Measurements from ENCODE around the gene ADGRL2.

ADGRL2 gene

GRCh38 chr1:82000221-82000620, 199.5 kb downstream of the ADGRL2 start:
- no peak for FAIRE-seq

GRCh38 chr1:82001345-82001744, 200.6 kb downstream of the ADGRL2 start:
- no peak for FAIRE-seq

- FAIRE-seq = no peak
Observed at GRCh38 chr1:82007804-82008203, 207.1 kb downstream of the ADGRL2 start.

GRCh38 chr1:82013702-82014101, 213.0 kb downstream of the ADGRL2 start:
- no peak for FAIRE-seq

GRCh38 chr1:82015444-82015843, 214.7 kb downstream of the ADGRL2 start:
- FAIRE-seq = no peak

GRCh38 chr1:82018319-82018718, 217.6 kb downstream of the ADGRL2 start:
- FAIRE-seq = no peak

- FAIRE-seq = no peak
Observed at GRCh38 chr1:82019508-82019907, 218.8 kb downstream of the ADGRL2 start.

GRCh38 chr1:82030830-82031229, 230.1 kb downstream of the ADGRL2 start:
- no peak for FAIRE-seq

GRCh38 chr1:82032068-82032467, 231.3 kb downstream of the ADGRL2 start:
- FAIRE-seq = no peak

- no peak for FAIRE-seq
Observed at GRCh38 chr1:82034812-82035211, 234.1 kb downstream of the ADGRL2 start.

All from G401.6 (cell line).